NOMO-1 treated with DMSO at 0.1 percent for 48 hours (cell line): ENCODE results near the gene INSYN1.
"Not testable (repeated sequence)": the region's sequence is repeated elsewhere in the genome, so short reads cannot be mapped to it uniquely, and the experiment has no call there.

Experiments used
- DNase-seq: peaks from one replicate; lab custom pipeline; 2025; ENCODE audit not compliant: unreplicated experiment; lab: John Stamatoyannopoulos, UW

INSYN1 gene

DNA sequence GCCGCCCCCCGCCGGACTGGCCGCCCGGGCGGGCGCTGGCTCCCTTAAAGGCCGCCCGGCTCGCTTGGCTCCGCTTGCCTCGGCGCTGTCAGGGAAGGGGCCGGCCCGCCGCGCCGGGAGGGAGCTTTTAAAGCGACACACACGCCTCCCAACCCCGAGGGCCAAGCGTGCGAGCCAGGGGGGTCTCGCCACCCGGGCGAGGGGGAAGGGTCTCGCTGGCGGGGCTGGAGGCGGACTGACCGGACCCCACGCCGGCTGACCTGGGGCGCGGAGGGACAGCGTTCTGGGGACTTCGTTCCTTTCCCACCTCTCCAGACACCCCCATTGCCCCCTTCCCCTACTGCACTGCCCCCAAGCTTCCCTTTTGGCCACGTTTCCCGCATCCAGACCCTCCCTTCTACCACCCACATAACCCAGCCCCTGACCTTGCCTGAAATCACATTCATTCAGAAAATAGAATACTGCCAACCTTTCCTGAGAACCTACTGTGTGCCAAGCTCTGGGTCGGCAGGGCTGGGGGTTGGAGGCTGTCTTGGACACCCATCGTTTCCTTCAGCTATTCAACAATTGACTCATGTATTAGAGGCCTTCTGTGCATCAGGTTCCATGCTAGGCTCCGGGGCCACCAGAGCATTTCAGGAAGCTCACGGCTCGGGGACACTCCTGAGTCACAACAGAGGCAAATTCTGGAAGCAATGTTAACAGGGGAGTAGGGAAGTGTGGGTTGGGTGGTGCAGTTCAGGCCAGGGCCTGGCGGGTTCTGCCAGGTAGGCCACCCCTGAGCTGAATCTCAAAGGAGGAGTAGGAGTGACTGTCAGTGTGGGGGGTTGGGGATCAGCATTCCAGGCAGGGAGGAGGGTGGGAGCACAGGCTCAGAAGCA is at the start of gene INSYN1:
TSS of gene INSYN1 (minus strand) at position 102 of the 881 bp plus-strand sequence. CDS start 2,221 bp downstream, outside the sequence.
- no peak for DNase-seq

GRCh38 chr15:73802431-73803041 is 49.4 kb upstream of the INSYN1 start:
- no peak for DNase-seq

GRCh38 chr15:73800662-73801345 is 47.7 kb upstream of the INSYN1 start:
- peak; percentile 35 for DNase-seq

DNA sequence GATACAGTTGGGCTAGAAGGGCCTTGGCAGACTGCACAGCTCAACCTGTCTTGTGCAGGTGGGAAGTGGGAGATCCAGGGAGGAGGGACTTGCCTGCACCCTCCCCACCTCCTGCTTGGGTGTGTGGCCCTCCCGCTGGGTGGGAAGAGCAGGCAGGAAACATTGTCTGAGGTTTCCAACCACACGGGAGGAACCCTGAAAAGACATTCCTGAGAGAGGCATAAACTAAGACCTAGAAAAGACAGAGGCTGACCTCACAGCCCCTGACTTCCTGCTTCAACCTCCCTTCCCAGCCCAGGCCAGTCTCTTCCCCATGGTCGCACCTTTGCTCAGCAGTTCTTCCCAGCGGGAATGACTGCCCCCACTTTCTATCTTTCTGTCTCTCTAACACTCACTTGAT is 46.3 kb upstream of the INSYN1 start:
- DNase-seq, result no peak

GRCh38 chr15:73797366-73798158 is 44.4 kb upstream of the INSYN1 start:
- no peak for DNase-seq

DNA sequence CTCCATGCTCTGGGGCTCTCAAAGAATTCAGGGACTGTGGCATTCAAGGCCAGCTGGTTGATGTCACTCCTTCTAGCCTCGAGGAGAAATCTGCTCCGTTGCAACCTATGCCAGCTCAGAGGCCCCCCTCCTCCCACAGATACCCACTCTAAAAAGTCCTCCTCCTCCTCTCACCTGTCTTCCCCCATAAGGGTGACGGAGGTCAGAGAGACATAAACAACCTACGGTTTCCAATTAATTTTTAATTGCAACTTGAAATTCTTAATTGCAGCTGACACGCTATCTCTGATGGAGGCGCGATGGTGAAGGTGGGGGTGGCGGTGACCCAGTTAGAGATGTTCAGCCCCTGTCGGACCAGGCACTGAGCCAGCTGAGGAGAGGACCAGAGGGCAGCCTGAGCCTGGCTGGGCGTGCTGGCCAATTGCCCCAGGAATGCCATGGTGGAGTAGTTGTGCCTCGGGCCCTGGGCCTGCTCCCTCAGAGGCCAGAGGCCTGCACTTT is 43.2 kb upstream of the INSYN1 start:
- no peak for DNase-seq

GRCh38 chr15:73794443-73795133 is 41.4 kb upstream of the INSYN1 start:
- no peak for DNase-seq

GRCh38 chr15:73792899-73793541 is 39.9 kb upstream of the INSYN1 start:
- DNase-seq, result not testable (repeated sequence)

DNA sequence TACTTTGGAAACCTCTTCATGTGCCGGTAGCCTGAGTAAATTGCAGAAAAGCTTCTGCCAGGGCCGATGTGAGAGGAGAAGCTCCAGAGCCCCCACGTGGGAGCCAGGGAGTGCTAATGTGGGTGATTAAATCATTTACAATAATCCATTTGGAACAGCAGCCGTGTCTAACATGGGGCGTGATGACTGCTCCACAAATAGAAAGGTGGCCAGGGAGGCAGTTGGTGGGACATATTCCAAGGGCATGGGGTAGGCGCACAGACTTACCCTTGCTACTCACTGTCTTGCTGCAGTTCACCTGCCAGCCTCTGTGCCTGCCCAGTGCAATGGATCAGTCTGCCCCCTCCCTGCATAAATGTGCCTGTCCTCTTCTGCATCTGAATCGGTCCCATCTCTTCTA is 39.3 kb upstream of the INSYN1 start:
- no peak for DNase-seq

GRCh38 chr15:73789521-73790240 is 36.5 kb upstream of the INSYN1 start:
- DNase-seq, result no peak

- DNase-seq, result no peak
Observed at GRCh38 chr15:73787621-73788020, 34.5 kb upstream of the INSYN1 start.

- no peak for DNase-seq
Observed at GRCh38 chr15:73786538-73786937, 33.4 kb upstream of the INSYN1 start.

DNA sequence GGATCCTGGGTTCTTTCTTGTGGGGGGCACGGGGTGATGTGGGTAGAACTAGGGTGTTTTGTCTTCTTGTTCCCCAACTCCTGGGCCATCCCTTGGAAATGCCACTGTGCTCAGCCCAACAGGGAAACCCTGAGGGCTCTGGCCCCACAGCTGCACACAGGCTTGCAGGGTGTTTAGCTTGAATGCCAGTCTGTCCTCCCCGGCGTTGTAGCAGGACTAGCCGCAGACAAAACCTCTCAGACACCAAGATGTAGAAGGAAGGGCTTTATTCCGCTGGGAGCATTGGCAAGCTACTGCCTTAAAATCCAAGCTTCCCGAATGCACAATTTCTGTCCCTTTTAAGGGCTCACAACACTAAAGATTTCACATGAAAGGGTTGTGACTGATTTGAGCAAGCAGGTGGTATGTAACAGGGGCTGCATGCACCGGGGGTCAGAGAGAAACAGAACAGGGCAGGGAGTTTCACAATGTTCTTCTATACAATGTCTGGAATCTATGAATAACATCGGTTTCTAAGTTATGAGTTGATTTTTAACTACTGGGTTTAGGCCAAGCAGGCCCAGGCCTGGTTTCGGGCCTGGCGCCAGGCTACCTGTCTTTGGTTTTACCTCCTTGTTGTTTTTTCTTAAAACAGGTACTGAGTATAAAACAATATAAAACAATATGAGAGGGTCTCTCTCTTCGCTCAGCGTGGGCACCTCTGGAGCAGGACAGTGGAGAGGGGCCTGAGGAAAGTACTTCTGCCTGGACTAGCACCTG is 32.3 kb upstream of the INSYN1 start:
- DNase-seq, result not testable (repeated sequence)

GRCh38 chr15:73784291-73784690 is 31.1 kb upstream of the INSYN1 start:
- no peak for DNase-seq

GRCh38 chr15:73782344-73782959 is 29.3 kb upstream of the INSYN1 start:
- no peak for DNase-seq

DNA sequence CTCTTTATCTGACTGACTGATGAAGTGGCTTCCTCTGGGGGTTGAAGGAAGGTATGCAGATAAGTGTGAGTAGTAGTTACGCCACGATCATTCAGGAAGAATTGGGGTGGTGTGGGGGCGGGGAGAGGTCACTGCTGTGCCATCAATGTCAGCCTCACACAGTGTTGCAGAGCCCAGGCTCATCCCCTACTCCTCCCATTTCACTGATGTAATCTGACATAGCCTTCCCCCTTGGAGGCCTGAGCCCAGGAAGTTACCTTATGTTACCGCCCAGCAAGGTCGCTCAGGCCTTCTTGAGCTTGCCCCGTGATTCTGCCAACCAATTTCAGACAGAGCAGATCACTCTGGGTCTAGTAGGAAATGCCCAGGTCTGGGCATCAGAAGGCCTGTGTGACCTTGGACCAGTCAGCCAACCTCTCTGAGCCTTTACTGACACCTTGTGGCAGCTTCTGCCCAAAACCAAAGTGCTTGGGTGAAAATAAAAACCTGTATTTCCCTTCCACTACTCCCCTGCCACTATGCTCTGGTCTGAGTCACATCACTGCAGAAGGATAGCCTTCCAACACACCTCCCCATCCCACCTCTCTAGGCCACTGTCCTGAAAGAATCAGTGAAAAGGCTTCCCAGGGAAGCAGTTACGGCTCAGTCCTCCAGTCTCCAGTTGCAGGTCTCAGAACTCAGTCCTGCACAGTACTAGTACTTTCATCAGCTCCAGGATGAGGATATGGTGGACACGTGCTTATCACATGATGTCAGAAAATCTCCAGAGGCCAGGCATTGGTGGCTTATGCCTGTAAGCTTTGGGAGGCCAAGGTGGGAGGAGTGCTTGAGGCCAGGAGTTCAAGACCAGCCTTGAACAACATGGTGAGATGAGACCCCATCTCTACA is 28.1 kb upstream of the INSYN1 start:
- no peak for DNase-seq

DNA sequence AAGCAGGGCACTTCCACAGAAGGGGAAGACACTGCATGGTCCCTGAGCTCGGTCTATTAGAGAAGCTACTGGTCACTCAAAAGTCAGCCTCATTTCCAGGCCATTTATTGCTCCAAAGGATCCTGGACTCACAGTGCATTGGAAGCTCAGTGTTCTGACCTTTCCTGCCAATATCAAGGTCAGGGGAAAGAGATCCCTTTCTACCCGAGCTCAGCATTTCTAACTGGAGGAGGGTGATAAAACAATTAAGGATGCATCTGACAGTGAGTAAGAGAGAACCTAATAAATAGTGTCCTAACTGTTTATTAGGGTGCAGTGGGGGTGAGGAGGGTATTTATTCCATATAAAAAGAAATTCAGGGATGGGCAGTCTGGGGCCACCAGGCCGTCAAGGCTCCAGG is 26.8 kb upstream of the INSYN1 start:
- no peak for DNase-seq
